ENCODE data around the gene SH3BP2.

SH3BP2 gene

GRCh38 chr4:2805712-2806389 lies 13.0 kb downstream of the SH3BP2 start:
- DNase-seq, result no peak

- no peak for DNase-seq
Observed at GRCh38 chr4:2806390-2807355, 13.8 kb downstream of the SH3BP2 start.

- DNase-seq, result no peak
Observed at GRCh38 chr4:2807571-2807970, 14.7 kb downstream of the SH3BP2 start.

GRCh38 chr4:2808001-2808400 lies 15.1 kb downstream of the SH3BP2 start:
- DNase-seq, result no peak

GRCh38 chr4:2809610-2810180 lies 16.8 kb downstream of the SH3BP2 start:
- DNase-seq, result no peak

GRCh38 chr4:2810388-2810787 lies 17.5 kb downstream of the SH3BP2 start:
- no peak for DNase-seq

- no peak for DNase-seq
Observed at GRCh38 chr4:2811830-2812611, 19.1 kb downstream of the SH3BP2 start.

- no peak for DNase-seq
Observed at GRCh38 chr4:2812612-2813354, 19.9 kb downstream of the SH3BP2 start.

GRCh38 chr4:2813446-2814405 lies 20.8 kb downstream of the SH3BP2 start:
- no peak for DNase-seq

GRCh38 chr4:2814627-2815270 lies 21.9 kb downstream of the SH3BP2 start:
- no peak for DNase-seq

GRCh38 chr4:2816401-2816954 lies 23.6 kb downstream of the SH3BP2 start:
- no peak for DNase-seq

- no peak for DNase-seq
Observed at GRCh38 chr4:2817137-2817536, 24.3 kb downstream of the SH3BP2 start.

GRCh38 chr4:2817701-2818350 lies 24.9 kb downstream of the SH3BP2 start:
- DNase-seq, result no peak

- DNase-seq, result no peak
Observed at GRCh38 chr4:2818351-2818939, 25.6 kb downstream of the SH3BP2 start.

- DNase-seq, result no peak
Observed at GRCh38 chr4:2819244-2820215, 26.6 kb downstream of the SH3BP2 start.

- DNase-seq, result no peak
Observed at GRCh38 chr4:2820216-2820982, 27.5 kb downstream of the SH3BP2 start.
